ENCODE data around the gene TGFA.

The TGFA gene

DNA sequence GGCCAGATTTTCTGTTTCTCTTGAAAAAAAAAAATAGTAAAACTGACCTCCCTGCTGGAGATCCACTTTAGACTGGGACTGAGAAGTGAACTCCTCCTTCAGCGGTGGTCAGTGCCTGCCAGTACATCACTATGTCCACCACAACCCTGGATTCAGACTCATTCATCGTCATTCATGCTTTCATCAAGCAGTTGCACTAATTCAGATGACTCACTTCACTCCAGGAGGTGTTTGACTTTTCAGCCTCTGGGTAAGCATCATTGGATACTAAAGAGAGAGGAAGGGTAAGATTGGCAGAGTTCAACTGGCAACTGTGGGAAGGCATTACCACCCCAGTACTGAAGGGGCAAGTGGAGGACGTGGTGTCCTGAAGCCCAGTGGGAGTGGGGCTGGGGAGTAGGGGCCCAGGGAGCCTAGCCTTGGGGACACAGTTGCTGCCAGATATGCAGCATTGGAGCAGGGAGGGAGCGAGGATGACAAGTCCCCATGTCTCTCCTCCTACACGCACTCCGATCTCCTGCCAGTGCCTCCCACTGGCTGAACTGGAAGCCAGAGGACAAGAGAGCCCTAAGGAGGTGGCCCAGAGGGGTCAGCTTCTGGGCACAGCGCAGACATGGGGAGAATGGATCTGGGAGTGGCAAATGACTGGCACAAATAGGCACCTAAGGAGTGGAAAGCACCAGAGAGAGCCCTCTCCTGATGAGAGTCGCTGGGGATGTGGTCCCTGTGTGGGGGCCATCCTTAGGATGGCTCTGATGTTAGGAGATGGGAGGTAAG is 111.1 kb downstream of the TGFA start (continued):
- TF ChIP-seq ZBTB7A (tag by site-specific recombination; IDR thresholded peaks at IDR 0.05; ENCODE audit: low read depth) (no peak), ZSCAN23 (tag by site-specific recombination; IDR thresholded peaks at IDR 0.05) (no peak), SCRT1 (tag by site-specific recombination; IDR thresholded peaks at IDR 0.05; ENCODE audit: borderline replicate concordance) (no peak), SP3 (tag by site-specific recombination; IDR thresholded peaks at IDR 0.05) (no peak), ZNF2 (tag by site-specific recombination; IDR thresholded peaks at IDR 0.05) (no peak), ZNF768 (tag by site-specific recombination; IDR thresholded peaks at IDR 0.05) (no peak), ZNF10 (tag by site-specific recombination; IDR thresholded peaks at IDR 0.05) (no peak)

- no peaks in the 10 kb centered on the region for H3K36me3 ChIP-seq (ENCODE audit: control insufficient read depth in 2 of 2, insufficient read depth in 1 of 2, low read length in 2 of 2)
- H3K9me3 ChIP-seq (ENCODE audit: control insufficient read depth, insufficient read depth, low read depth, low read length) = no peaks in the 10 kb centered on the region
- CTCF ChIA-PET = no interaction called here
- H3K4me3 ChIP-seq (ENCODE audit: low read depth, low read length) = no peak overlapping the region
- TF ChIP-seq ZNF133 (tag by site-specific recombination; IDR thresholded peaks at IDR 0.05) = no peak
- TF ChIP-seq ZNF223 (tag by site-specific recombination; IDR thresholded peaks at IDR 0.05) = no peak
- TF ChIP-seq ZEB2 (tag by site-specific recombination; IDR thresholded peaks at IDR 0.05) = no peak
- TF ChIP-seq, protein P1, sequence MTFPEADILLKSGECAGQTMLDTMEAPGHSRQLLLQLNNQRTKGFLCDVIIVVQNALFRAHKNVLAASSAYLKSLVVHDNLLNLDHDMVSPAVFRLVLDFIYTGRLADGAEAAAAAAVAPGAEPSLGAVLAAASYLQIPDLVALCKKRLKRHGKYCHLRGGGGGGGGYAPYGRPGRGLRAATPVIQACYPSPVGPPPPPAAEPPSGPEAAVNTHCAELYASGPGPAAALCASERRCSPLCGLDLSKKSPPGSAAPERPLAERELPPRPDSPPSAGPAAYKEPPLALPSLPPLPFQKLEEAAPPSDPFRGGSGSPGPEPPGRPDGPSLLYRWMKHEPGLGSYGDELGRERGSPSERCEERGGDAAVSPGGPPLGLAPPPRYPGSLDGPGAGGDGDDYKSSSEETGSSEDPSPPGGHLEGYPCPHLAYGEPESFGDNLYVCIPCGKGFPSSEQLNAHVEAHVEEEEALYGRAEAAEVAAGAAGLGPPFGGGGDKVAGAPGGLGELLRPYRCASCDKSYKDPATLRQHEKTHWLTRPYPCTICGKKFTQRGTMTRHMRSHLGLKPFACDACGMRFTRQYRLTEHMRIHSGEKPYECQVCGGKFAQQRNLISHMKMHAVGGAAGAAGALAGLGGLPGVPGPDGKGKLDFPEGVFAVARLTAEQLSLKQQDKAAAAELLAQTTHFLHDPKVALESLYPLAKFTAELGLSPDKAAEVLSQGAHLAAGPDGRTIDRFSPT (tag by site-specific recombination; IDR thresholded peaks at IDR 0.05) = no peak
- no peak overlapping the region for H3K27ac ChIP-seq (ENCODE audit: extremely low read depth, low read depth, low read length)
- no peaks in the 10 kb centered on the region for H3K4me1 ChIP-seq (ENCODE audit: control insufficient read depth, insufficient read depth, low read length)
- POLR2A ChIA-PET = no interaction called here
Observed at GRCh38 chr2:70440621-70441020, 113.0 kb downstream of the TGFA start.

- Histone ChIP-seq H3K4me1 (ENCODE audit: control insufficient read depth, insufficient read depth, low read length) (no peaks in the 10 kb centered on the region), H3K27ac (ENCODE audit: extremely low read depth, low read depth, low read length) (no peak overlapping the region), H3K4me3 (ENCODE audit: low read depth, low read length) (no peak overlapping the region), H3K36me3 (ENCODE audit: control insufficient read depth in 2 of 2, insufficient read depth in 1 of 2, low read length in 2 of 2) (no peaks in the 10 kb centered on the region), H3K9me3 (ENCODE audit: control insufficient read depth, insufficient read depth, low read depth, low read length) (no peaks in the 10 kb centered on the region)
- ChIA-PET CTCF (no interaction called here), POLR2A (no interaction called here)
- TF ChIP-seq ZNF350 (tag by site-specific recombination; IDR thresholded peaks at IDR 0.05) (no peak), ZNF133 (tag by site-specific recombination; IDR thresholded peaks at IDR 0.05) (no peak), MEIS1 (CRISPR knock-in tag; IDR thresholded peaks at IDR 0.05; ENCODE audit: borderline replicate concordance) (no peak), ZBTB21 (tag by site-specific recombination; IDR thresholded peaks at IDR 0.05) (no peak), GLIS1 (tag by site-specific recombination; IDR thresholded peaks at IDR 0.05) (no peak), ZNF10 (tag by site-specific recombination; IDR thresholded peaks at IDR 0.05) (no peak)
Observed at GRCh38 chr2:70435138-70435537, 118.5 kb downstream of the TGFA start.

GRCh38 chr2:70433315-70433714 is 120.3 kb downstream of the TGFA start:
- H3K27ac ChIP-seq (ENCODE audit: extremely low read depth, low read depth, low read length) = no peak overlapping the region
- H3K4me1 ChIP-seq (ENCODE audit: control insufficient read depth, insufficient read depth, low read length) = no peaks in the 10 kb centered on the region
- no peaks in the 10 kb centered on the region for H3K36me3 ChIP-seq (ENCODE audit: control insufficient read depth in 2 of 2, insufficient read depth in 1 of 2, low read length in 2 of 2)
- ChIA-PET POLR2A (no interaction called here), CTCF (no interaction called here)
- H3K4me3 ChIP-seq (ENCODE audit: low read depth, low read length) = no peak overlapping the region
- H3K9me3 ChIP-seq (ENCODE audit: control insufficient read depth, insufficient read depth, low read depth, low read length) = no peaks in the 10 kb centered on the region
- TF ChIP-seq ZFP41 (tag by site-specific recombination; IDR thresholded peaks at IDR 0.05; ENCODE audit: borderline replicate concordance) (no peak), ZNF658 (tag by site-specific recombination; IDR thresholded peaks at IDR 0.05) (no peak), ZBTB17 (tag by site-specific recombination; IDR thresholded peaks at IDR 0.05) (no peak), ZNF157 (tag by site-specific recombination; IDR thresholded peaks at IDR 0.05) (no peak), ZNF621 (tag by site-specific recombination; IDR thresholded peaks at IDR 0.05) (no peak), ZNF830 (tag by site-specific recombination; IDR thresholded peaks at IDR 0.05; ENCODE audit: low read depth) (no peak), ZSCAN18 (tag by site-specific recombination; IDR thresholded peaks at IDR 0.05) (no peak), ZNF629 (tag by site-specific recombination; IDR thresholded peaks at IDR 0.05) (no peak), BCL11B (tag by site-specific recombination; IDR thresholded peaks at IDR 0.05; ENCODE audit: low read depth) (no peak)
- TF ChIP-seq, protein P2, sequence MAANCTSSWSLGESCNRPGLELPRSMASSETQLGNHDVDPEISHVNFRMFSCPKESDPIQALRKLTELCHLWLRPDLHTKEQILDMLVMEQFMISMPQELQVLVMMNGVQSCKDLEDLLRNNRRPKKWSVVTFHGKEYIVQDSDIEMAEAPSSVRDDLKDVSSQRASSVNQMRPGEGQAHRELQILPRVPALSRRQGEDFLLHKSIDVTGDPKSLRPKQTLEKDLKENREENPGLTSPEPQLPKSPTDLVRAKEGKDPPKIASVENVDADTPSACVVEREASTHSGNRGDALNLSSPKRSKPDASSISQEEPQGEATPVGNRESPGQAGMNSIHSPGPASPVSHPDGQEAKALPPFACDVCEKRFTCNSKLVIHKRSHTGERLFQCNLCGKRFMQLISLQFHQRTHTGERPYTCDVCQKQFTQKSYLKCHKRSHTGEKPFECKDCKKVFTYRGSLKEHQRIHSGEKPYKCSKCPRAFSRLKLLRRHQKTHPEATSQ (tag by site-specific recombination; IDR thresholded peaks at IDR 0.05) = no peak

Measured in HEK293 (cell line).